ENCODE data around the gene PBX3.

PBX3 gene

GRCh38 chr9:125973547-125973946, 226.4 kb downstream of the PBX3 start:
- no peak for TF ChIP-seq CTCF (IDR thresholded peaks at IDR 0.05)

GRCh38 chr9:125974705-125975104, 227.5 kb downstream of the PBX3 start:
- no peak for TF ChIP-seq CTCF (IDR thresholded peaks at IDR 0.05)

GRCh38 chr9:125977223-125977622, 230.1 kb downstream of the PBX3 start:
- no peak for TF ChIP-seq CTCF (IDR thresholded peaks at IDR 0.05)

GRCh38 chr9:125979383-125979782, 232.2 kb downstream of the PBX3 start:
- TF ChIP-seq CTCF (IDR thresholded peaks at IDR 0.05): no peak

GRCh38 chr9:125982798-125983406, 235.7 kb downstream of the PBX3 start:
- TF ChIP-seq CTCF (IDR thresholded peaks at IDR 0.05): no peak

- no peak for TF ChIP-seq CTCF (IDR thresholded peaks at IDR 0.05)
Measured at GRCh38 chr9:125983681-125984080, 236.5 kb downstream of the PBX3 start.

GRCh38 chr9:125984461-125984860, 237.3 kb downstream of the PBX3 start:
- no peak for TF ChIP-seq CTCF (IDR thresholded peaks at IDR 0.05)

All from LNCAP (cell line).